Endothelial cell of umbilical vein (primary cell): ENCODE results near the gene GSK3A. TPM values are rescaled to one million over a fixed set of nuclear protein-coding genes. Genes with fewer than 3 reads are reported as not detected.

Source experiments
- BruUV-seq: library from RNA; stranded (reverse); fragments of 400-500 nt; replicated peaks from 2 replicates; lab custom pipeline; 2021; lab: Mats Ljungman, UMichigan
- CTCF ChIA-PET: fragments of 300-600, 350-600 bp; sonication (Branson Sonifier 250); formaldehyde crosslinking; loops from one replicate; lab custom pipeline; 2021; ENCODE audit warnings: antibody characterized with exemption, inconsistent platforms; lab: Charles Lee
- POLR2A ChIA-PET: fragments of 300-600, 350-600 bp; sonication (Branson Sonifier 250); formaldehyde crosslinking; loops from one replicate; lab custom pipeline; 2021; ENCODE audit warnings: antibody characterized with exemption, inconsistent platforms; lab: Charles Lee
- DNase-seq: peaks from one replicate; pipeline ENCODE4 v3.0.0-alpha.2; 2011; ENCODE audit warnings: low read depth, low spot score
- FAIRE-seq: peaks from 2 replicates; lab custom pipeline; 2011; peaks lifted over from hg19 to GRCh38; lab: Jason Lieb, UNC
- H2AFZ ChIP-seq: 2 replicates; pipeline ENCODE4 v1.6.0; 2012; ENCODE audit warnings: low read depth, low read length, control low read depth, inconsistent platforms
- H3K27ac ChIP-seq: 2 replicates; pipeline ENCODE4 v1.5.1; 2011; ENCODE audit warnings: low read depth, mild to moderate bottlenecking, control low read depth, low read length, moderate library complexity; ENCODE audit not compliant: insufficient read depth
- H3K27me3 ChIP-seq, 2 experiments: 2 replicates each; pipeline versions ENCODE4 v1.6.0 to v1.6.1; 2011; ENCODE audit warnings: low read length in 2 of 2, mixed read lengths in 1 of 2; ENCODE audit not compliant: control insufficient read depth in 2 of 2, insufficient read depth in 2 of 2
- H3K36me3 ChIP-seq, 2 experiments: 2 replicates in 1 of 2; 3 replicates in 1 of 2; pipeline ENCODE4 v1.5.1; 2011; ENCODE audit warnings: low read length in 2 of 2, mild to moderate bottlenecking in 1 of 2, moderate library complexity in 1 of 2; ENCODE audit not compliant: control insufficient read depth in 2 of 2, insufficient read depth in 2 of 2; ENCODE audit errors: extremely low read depth in 1 of 2
- H3K4me1 ChIP-seq: 3 replicates; pipeline ENCODE4 v1.5.1; 2011; ENCODE audit warnings: mild to moderate bottlenecking, low read length; ENCODE audit not compliant: control insufficient read depth, insufficient read depth; ENCODE audit errors: extremely low read depth
- H3K4me2 ChIP-seq: 2 replicates; pipeline ENCODE4 v1.6.1; 2011; ENCODE audit warnings: low read length, control low read depth, mixed read lengths; ENCODE audit not compliant: insufficient read depth
- H3K4me3 ChIP-seq, 3 experiments: fragments of 200-600 bp in 1 of 3; sonication (generic), shearing (Covaris generic) in 1 of 3; replicated peaks in 1 of 3; 2 replicates each; pipeline ENCODE4 v1.5.1; 2011 to 2016; ENCODE audit warnings: control low read depth in 3 of 3, low read length in 3 of 3, mild to moderate bottlenecking in 2 of 3, inconsistent platforms in 1 of 3, low read depth in 1 of 3, moderate library complexity in 1 of 3; ENCODE audit not compliant: insufficient read depth in 1 of 3
- H3K79me2 ChIP-seq: 2 replicates; pipeline ENCODE4 v1.6.0; 2012; ENCODE audit warnings: low read length, inconsistent platforms; ENCODE audit not compliant: control insufficient read depth, insufficient read depth
- H3K9ac ChIP-seq: replicated peaks from 2 replicates; pipeline ENCODE3; 2011; ENCODE audit warnings: low read length, control low read depth; ENCODE audit not compliant: insufficient read depth; ENCODE audit errors: extremely low read depth
- H3K9me1 ChIP-seq: replicated peaks from 3 replicates; pipeline ENCODE4 v1.6.0; 2011; ENCODE audit warnings: mild to moderate bottlenecking, low read length; ENCODE audit not compliant: control insufficient read depth, insufficient read depth; ENCODE audit errors: extremely low read depth
- H3K9me3 ChIP-seq: replicated peaks from 2 replicates; pipeline ENCODE4 v1.5.1; 2012; ENCODE audit warnings: low read length, inconsistent platforms; ENCODE audit not compliant: control insufficient read depth, insufficient read depth
- H4K20me1 ChIP-seq: replicated peaks from 2 replicates; pipeline ENCODE3; 2011; ENCODE audit warnings: mild to moderate bottlenecking, low read length; ENCODE audit not compliant: control insufficient read depth, insufficient read depth; ENCODE audit errors: extremely low read depth
- EZH2 ChIP-seq: IDR thresholded peaks from 2 replicates; pipeline ENCODE4 v1.6.1; 2012; ENCODE audit warnings: borderline replicate concordance, low read depth, mild to moderate bottlenecking, moderate library complexity, low read length, inconsistent platforms; ENCODE audit not compliant: severe bottlenecking
- MAX ChIP-seq: IDR thresholded peaks from 2 replicates; pipeline ENCODE4 v1.6.1; 2011; ENCODE audit not compliant: insufficient read depth, insufficient read length
- MYC ChIP-seq: IDR thresholded peaks from one replicate; pipeline ENCODE4 v1.6.1; 2011; ENCODE audit warnings: mild to moderate bottlenecking, low read depth, low read length
- dilution Hi-C: fragments of 300-500 bp; cut with MboI; formaldehyde crosslinking; loops from one replicate; pipeline ENCODE4 v1.15.0; 2019; ENCODE audit warnings: low sequenced_read_pairs; ENCODE audit not compliant: extremely low pct_ligation_motif_present
- intact Hi-C: fragments of 100-400 bp; cut with micrococcal nuclease; formaldehyde crosslinking; loops from one replicate; pipeline ENCODE4 v1.10.0; 2022
- polyA plus RNA-seq, 4 experiments: library from polyadenylated mRNA; depleted of rRNA in 3 of 4; stranded (reverse) in 3 of 4; unstranded in 1 of 4; fragments of >200 nt; gene quantifications; 2 replicates each; pipeline versions ENCODE4 v1.2.1 to v1.2.3, GENCODE V29; 2011 to 2012; ENCODE audit warnings: missing spikeins in 1 of 4
- total RNA-seq: library from RNA; stranded (reverse); gene quantifications from 2 replicates; pipeline ENCODE4 v1.2.3, GENCODE V29; 2021

Gene GSK3A
- total and polyA plus RNA-seq, 2 donors (not counting 3 experiments of a cell fraction or from before 2014, with no cell fraction given), result 49.5 to 73.7 TPM

DNA sequence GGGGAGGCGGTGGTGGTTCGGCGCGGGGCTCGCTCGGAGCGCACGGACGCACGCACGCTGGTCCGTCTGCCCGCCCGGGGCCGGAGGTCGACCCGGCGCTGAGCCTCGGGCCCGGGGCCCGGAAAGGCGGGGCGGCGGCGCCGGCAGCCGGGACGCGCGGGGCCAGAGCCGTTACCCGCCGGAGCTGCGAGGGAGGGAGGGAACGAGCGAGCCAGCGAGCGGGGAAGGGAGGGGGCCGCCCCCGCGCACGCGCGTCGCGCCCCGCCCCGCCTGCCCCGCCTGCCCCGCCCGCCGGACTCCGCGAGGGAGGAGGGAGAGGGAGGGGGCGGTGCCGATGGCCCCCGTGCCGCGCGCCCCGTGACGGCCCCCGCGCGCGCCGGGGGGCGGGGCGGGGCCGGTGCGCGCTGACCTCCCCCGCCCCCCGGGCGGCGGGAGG, 41.7 kb upstream of the GSK3A start:
- peak overlapping the region in 1 of 3 experiments; percentile 55 for H3K4me3 ChIP-seq
- ChIA-PET POLR2A (no interaction called here), CTCF (interaction anchor here (0.7 to 3.0 kb wide), 5 partner anchors 12 to 1979 kb away, joined by 4 to 17 read pairs (median 5); no protein-coding TSS in a partner anchor)
- DNase-seq (peak; percentile 51), FAIRE-seq (peak; percentile 68)
- H3K9me3 ChIP-seq, result no peaks in the 10 kb centered on the region
- no peaks in the 10 kb centered on the region for H3K27me3 ChIP-seq
- H3K36me3 ChIP-seq, result peaks cover 3 to 20% of the 10 kb centered on the region in 2 experiments
- peaks cover 26% of the 10 kb centered on the region for H3K79me2 ChIP-seq
- BruUV-seq, result no TSS peak
- H4K20me1 ChIP-seq, result no peaks in the 10 kb centered on the region
- H3K9me1 ChIP-seq, result no peaks in the 10 kb centered on the region
- no peak overlapping the region for H2AFZ ChIP-seq
- H3K4me1 ChIP-seq, result peaks cover 47% of the 10 kb centered on the region
- no peak for TF ChIP-seq MYC
- no peak overlapping the region for H3K4me2 ChIP-seq
- H3K27ac ChIP-seq, result no peak overlapping the region
- intact Hi-C loops (no loop called here), dilution Hi-C loops (no loop called here)
- peak overlapping the region; percentile 44 for H3K9ac ChIP-seq

- intact Hi-C loops, result no loop called here
- peaks cover 53% of the 10 kb centered on the region for H3K4me1 ChIP-seq
- no TSS peak for BruUV-seq
Observed at GRCh38 chr19:42283188-42284065, 41.0 kb upstream of the GSK3A start.

More at GRCh38 chr19:42283188-42284065, 41.0 kb upstream of the GSK3A start:
- dilution Hi-C loops, result no loop called here
- H3K79me2 ChIP-seq, result peaks cover 26% of the 10 kb centered on the region
- no peak overlapping the region for H2AFZ ChIP-seq
- no peaks in the 10 kb centered on the region for H3K9me3 ChIP-seq
- H3K9ac ChIP-seq, result no peak overlapping the region
- no peaks in the 10 kb centered on the region for H4K20me1 ChIP-seq
- H3K36me3 ChIP-seq, result peaks cover 2 to 13% of the 10 kb centered on the region in 2 experiments
- H3K27me3 ChIP-seq, result no peaks in the 10 kb centered on the region
- H3K27ac ChIP-seq, result no peak overlapping the region
- peak; percentile 95 for DNase-seq
- ChIA-PET POLR2A (interaction anchor here (1.7 kb wide), 1 partner anchor 13 kb away, joined by 6 read pairs; no protein-coding TSS in a partner anchor), CTCF (interaction anchor here (0.7 to 7.4 kb wide), 4 partner anchors 32 to 1978 kb away, joined by 4 to 365 read pairs (median 5); partner anchors contain the start of gene GSK3A)
- peak; percentile 89 for FAIRE-seq
- TF ChIP-seq MAX, result no peak
- TF ChIP-seq EZH2, result no peak
- H3K4me3 ChIP-seq, result peak overlapping the region in 2 of 3 experiments; percentile 3 to 35
- no peaks in the 10 kb centered on the region for H3K9me1 ChIP-seq
- H3K4me2 ChIP-seq, result peak overlapping the region; percentile 39
